ENCODE data around the gene DPPA2.

DNA sequence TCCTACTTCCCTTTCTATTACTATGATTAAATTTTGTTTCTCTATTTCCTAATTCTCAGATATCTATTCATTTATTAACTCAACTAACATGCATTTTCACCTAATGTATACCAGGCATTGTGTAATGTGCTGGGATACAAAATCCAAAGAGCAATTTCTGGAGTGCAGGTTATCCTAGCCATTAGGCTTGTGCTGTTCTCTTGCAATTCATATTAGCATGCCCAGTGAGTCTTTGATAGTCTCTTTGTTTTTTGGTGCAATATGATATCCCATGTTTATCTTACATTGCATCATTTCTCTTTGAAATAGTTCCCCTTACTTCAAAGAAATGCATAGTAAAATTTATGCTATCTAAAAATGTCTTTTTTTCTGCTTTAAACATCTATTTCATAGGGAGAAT, 34.9 kb upstream of the DPPA2 start:
- TF ChIP-seq, protein P1, sequence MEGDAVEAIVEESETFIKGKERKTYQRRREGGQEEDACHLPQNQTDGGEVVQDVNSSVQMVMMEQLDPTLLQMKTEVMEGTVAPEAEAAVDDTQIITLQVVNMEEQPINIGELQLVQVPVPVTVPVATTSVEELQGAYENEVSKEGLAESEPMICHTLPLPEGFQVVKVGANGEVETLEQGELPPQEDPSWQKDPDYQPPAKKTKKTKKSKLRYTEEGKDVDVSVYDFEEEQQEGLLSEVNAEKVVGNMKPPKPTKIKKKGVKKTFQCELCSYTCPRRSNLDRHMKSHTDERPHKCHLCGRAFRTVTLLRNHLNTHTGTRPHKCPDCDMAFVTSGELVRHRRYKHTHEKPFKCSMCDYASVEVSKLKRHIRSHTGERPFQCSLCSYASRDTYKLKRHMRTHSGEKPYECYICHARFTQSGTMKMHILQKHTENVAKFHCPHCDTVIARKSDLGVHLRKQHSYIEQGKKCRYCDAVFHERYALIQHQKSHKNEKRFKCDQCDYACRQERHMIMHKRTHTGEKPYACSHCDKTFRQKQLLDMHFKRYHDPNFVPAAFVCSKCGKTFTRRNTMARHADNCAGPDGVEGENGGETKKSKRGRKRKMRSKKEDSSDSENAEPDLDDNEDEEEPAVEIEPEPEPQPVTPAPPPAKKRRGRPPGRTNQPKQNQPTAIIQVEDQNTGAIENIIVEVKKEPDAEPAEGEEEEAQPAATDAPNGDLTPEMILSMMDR (IDR thresholded peaks at IDR 0.05) = no peak
- TF ChIP-seq, protein P2, sequence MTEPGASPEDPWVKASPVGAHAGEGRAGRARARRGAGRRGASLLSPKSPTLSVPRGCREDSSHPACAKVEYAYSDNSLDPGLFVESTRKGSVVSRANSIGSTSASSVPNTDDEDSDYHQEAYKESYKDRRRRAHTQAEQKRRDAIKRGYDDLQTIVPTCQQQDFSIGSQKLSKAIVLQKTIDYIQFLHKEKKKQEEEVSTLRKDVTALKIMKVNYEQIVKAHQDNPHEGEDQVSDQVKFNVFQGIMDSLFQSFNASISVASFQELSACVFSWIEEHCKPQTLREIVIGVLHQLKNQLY (CRISPR knock-in tag; IDR thresholded peaks at IDR 0.05) = no peak
